NCI-H446 treated with DMSO at 0.1 percent for 48 hours (cell line): ENCODE data around the gene PRLR.
"Not testable (repeated sequence)": the region's sequence is repeated elsewhere in the genome, so short reads cannot be mapped to it uniquely, and the experiment has no call there.

ENCODE experiments used
- DNase-seq: peaks from one replicate; lab custom pipeline; 2025; lab: John Stamatoyannopoulos, UW

PRLR gene

DNA sequence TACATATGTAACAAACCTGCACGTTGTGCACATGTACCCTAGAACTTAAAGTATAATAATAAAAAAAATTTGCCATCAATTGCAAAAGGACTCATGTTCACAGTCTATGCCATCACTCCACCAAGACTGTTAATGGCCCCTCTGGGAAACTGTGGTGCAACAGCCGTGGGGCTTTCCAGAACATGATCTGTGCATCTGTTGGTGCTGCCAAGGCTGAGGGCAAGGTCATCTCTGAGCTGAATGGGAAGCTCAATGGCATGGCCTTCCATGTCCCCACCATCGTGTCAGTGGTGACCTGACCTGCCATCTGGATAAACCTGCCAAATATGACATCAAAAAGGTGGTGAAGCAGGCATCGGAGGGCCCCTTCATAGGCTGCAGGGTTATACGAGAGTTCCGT, 149.2 kb downstream of the PRLR start:
- no peak for DNase-seq

DNA sequence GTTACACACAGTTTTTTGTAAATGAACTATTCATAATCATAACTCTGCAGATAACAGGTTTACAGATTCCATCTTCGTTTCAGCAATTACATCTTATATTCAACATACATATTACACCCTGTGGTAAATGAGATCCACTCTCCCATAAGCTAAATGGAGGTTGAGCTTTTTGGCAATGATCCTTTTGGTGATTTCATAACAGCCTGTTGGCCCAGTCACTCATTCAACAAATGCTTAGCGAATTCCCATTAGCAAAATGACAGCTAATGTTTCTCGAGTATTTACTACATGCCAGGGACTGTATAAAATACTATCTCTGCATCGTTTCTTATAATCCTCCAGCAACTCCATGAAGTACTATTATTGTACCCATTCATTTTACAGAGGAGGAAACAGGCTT, 157.1 kb downstream of the PRLR start:
- peak; percentile 44 for DNase-seq

DNA sequence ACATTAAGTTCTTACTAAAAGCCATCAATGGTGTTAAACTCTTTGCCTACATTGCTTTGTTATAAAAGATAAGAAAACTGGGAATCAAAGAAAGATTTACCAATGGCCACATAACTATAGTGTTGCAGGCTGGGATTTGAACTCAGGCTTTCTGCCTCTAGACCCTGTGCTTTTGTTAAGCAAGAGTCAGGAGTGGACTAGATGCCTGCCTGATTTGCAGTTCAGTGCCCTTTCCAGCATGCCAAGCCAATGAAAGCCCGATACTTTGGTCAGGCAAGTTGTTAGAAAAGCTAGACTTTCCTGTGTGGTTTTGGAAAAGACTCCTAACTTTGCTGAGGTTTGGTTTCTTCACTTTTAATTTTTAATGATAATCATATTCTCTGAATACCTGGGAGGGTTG, 161.1 kb downstream of the PRLR start:
- DNase-seq, result no peak

DNA sequence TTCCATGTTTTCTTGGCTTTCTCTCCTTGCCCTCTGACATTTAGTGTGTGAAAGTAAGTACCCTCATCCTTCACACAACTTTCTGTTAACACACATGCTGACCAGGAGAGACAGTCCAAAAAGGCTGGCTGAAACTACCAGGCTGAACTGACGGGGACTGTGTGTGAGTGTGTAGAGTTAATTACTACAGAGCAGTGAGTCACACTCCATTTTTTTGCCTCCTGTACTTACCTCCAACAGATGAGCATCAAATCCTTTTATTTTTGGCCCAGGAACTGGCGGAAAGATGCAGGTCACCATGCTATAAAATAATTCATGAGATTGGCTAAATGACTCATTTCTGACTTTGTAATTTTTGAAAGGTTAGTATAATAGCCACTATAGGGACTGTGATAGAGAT, 162.3 kb downstream of the PRLR start:
- DNase-seq, result no peak

DNA sequence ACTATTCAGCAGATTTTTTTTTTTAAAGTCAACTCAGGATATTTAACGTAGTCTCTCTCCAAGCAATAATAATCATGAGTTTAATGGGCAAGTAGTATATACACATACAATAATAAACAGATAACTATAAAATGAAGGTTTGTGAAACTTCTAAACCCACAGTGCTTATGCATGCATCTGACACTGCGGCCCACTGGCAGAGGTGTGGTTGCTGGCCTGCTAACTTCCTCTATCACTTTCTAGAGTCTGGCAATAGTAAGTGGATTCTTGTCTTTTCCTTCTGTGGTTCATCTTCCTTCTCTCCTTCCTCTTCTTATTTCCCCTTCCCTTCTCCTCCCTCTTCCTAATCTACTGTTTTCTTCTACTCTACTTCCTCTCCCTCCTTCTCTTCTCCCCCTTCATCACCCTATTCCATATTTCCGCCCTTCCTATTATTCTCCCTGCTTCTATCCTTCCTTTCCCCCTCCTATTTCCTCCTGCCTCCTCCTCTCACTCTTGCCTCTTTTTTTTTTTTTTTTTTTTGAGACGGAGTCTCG, 164.0 kb downstream of the PRLR start:
- no peak for DNase-seq

DNA sequence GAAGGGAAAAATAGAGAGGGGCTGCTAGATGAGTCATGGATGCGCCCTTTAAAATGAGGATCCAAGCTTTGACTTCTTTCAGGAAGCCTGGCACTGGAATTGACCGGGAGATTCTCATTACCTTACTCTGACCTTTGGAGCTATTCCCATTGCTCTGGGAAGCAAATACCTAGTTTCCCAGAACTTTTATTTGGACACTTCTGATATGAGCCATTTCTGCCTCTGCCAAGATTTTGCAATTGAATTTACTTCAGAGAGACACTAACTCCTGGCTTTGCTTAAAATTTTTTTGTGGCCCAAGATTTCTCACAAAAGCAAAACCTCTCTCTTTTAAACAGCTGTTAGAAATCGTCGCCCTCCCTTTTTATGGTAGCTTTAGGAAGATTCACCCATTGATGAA, 166.9 kb downstream of the PRLR start:
- no peak for DNase-seq

DNA sequence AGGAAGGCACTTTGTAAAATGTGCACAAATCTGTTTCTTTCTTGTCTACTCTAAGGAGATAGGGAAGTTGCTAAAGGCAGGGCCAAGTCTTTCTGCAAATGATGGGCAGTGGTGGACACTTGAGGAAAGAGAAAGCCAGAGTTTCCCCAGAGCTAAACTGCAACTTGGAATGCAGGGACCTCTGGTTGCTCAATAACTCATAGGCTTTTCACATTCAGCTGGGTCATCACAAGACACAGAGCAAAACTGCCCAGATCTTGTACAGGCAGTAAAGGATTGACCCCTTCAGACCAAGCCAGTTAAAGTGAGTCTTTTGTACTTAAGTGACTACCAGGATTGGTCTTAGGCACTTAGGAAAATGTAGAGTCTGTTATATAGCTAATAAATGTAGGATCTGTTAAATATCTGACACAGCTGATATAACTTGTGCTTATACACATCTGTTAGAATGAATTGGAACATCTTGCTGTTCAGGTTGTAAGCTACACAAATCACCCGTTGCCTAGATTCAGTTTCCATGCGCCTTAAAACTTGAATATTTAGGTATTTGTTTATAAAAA, 169.0 kb downstream of the PRLR start:
- no peak for DNase-seq

DNA sequence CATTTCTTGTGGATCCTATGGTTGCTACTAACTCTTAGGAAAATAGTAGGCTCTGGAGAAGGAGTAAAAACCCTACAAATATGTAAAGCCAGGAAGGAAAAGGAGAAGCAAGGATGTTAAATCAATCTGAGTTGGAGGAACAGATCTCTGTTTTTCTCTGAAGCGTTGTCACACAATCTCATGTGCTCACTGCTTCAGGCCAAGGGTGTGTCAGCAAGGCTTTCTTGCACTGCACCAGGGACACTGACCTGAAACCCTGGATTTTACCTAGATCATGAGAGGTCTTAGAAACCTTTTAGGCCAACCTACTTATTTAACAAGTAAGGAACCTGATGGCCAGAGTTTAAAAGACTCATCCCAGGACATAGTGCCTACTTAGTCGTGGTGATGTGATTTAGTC, 170.1 kb downstream of the PRLR start:
- DNase-seq, result no peak

DNA sequence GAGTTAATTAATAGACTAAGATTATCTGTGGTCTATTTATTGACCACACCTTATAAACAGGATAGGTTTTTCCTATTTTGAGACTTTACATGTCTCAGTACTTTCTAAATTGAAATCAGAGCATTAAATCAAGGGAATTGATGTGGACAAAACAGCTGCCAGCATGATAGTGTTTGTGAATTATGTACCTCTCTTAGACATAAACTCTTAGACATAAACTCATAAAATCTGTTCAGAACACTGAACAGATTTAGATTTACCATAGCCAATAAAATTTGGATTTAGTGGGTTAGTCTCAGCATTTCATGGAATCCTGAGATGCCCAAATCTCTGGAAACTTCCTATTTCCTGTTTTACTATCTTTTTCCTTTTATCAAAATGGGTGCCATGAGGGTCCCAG, 171.0 kb downstream of the PRLR start:
- no peak for DNase-seq

DNA sequence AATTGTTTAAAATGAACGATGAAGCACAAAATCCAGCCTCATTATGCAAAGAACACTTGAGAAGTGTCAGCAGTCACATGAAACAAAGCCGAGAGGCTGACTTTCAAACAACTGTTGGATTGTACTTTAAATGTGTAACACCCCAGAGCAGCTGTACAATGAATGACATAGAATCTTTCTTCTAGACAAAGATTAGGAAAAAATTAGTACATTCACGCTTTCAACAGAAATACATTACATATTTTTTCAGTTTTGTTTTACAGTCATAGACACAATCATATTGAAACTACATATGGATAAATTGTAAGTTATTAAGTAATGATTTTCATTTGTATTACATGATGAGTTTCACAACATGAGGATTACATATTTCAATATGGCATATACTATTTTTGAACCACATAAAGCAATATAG, 171.9 kb downstream of the PRLR start:
- DNase-seq, result no peak

DNA sequence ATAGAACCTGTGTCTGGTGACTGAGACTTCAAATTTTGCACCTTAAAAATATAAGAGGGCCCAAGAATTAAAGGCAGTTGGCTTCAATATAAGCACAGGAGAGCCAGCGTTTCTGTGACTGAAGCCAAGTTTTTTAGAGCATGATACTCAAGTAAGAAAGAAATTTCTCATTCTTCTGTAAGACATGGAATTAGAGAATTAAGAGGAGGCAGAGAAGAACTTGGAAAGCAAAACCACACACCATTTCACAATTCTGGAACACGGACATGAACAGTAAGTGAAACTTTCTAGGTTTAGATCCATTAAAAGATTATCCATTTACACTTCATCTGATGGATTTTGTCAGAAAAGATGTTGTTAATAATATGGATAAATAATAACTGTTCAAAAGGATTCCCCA, 173.6 kb downstream of the PRLR start:
- DNase-seq, result no peak

DNA sequence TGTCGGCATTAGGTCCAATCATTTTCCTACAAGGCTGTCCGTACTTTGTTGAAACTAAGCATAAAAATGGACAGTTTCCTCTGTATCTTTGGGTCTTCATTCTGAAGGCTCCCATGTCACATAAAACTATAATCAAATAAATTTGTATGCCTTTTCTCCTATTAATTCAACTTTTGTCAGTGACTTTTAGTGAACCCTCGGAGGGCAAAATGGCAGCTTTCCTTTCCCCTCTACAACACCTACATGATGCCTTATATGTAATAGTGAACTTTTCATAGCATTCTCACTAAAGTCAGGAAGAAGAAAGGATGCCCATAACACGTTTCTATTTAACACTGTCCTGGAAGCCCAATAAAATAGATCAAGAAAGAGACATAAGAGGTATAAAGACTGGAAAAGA, 177.4 kb downstream of the PRLR start:
- no peak for DNase-seq

DNA sequence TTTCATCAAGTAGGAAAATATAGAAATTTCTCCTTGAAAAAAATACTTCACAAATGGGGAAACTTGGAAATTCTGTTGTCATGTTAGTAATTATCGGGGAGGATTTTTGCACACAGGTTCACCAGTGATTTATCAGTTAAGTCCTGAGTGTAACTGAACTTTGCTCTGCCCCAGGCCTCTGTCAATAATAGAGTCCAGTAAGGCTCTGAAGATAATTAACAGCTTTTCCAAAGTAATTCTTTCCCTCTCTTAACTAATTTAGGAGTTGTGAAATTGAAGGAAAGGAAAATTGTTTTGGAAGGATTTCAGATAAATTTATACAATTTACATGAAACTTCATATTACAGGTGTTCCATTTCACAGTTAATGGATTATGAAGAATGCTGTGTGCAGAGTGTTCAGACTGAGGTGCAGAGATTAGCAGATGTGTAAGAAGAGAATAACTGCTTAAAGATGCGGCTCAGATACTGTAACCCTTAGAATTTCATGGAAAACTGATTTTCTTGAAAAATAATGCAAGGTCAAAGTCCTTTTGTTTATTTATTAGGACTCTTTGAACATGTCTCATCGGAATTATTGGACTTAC, 179.7 kb downstream of the PRLR start:
- DNase-seq, result no peak

DNA sequence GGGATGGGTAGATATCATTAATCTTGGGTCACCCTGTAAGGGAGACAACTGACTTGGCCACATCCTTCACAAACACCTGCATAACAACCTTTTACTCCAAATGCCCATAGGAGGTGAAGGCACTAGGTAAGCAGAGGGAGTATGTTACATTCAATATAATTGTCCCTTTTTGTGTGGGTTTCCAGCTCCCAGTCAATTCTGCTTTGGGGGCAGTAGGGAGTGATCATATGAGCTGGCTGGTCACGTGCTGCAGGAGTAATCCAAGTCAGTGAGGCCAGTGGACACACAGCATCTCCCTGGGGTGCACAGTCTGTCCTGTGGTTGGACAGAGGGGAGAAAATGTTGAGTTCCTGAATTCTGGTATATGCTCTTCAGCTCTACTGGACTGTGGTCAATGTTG, 181.4 kb downstream of the PRLR start:
- DNase-seq, result no peak

DNA sequence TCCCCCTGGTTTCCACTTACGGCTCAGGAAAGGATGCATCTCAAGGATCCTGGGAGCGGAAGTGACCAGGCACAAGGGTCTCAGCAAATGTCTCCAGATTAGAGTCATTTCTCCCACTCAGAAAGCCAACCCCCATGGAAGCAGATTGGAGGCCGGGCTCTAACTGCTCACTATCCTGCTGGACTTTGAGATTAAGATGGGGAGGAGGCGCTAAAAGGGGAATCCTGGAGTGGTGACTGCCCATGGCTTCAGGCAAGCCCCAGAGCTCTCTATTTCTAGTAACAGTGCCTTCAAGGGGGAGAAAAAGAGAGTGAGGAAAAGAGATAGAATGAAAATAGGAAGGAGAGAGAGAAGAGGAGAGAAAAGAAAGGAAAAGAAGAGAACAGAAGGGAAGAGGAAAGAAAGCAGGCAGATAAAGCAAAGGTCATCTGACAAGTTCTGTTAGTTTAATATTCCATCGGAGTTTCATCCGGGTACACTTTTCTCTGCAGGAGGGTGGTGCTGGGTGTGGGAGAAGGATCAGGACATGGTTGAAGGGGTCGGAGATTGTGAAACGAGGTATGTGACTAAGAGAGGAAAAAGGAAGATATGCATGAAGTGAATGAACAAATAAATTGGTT, 182.4 kb downstream of the PRLR start, which contains the start of gene AGXT2:
AGXT2 (minus strand) TSS at position 165 of the 620 bp plus-strand sequence; CDS start at position 108, 57 bp downstream.
- no peak for DNase-seq

DNA sequence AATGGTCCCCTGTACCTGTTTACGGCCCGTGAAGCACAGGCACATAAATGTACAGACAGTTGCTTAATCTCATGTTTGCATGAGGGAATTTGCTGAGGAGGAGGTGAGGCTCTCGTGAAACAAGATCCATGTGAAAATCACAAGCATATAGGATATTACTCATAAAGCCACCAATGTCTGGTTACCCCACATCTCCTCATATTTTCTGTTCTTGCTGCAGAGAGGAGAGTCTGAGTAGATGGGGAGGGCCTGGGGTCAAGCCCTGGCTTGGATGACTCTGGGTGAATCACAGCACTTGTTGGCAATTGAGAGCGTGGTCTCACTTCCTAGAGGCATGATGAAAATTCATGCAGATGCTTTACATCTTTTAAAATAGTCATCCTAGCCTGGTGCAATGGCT, 183.5 kb downstream of the PRLR start:
- DNase-seq, result no peak

DNA sequence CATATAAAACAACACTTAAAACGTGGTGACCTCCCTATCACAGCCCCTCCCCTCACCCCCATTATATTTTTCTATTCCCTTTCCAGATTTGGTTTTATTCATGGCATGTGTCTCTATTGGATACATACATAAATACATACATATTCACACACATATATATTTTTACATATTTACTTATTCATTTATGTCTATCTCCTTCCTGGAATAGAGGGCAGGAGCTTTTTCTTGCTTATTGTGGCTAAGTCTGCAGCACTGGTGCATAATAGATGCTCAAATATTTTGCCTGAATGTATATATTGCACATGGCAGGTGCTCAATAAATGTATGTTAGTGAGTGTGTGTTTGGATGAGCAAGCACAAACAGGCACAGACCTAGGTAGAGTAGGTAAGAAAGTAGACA, 185.0 kb downstream of the PRLR start:
- no peak for DNase-seq

DNA sequence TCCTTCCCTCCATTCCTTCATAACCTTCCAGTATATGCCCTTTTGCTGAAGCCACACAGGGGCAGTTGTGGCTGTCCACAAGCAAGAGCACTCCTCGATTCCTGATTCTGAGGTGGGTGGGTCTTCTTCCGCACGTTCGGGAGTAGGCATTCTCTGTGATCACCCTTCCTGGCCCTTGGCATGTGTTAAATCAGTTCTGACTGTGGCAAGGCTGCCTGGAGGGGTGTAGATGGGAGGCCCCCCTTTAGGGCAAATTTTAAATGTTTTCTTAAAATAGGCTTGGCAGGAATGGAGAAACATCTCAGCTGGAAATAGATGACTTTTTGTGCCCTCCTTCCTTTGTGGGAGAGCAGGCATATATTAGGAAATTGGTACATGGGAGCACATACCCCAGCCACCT, 185.6 kb downstream of the PRLR start:
- DNase-seq, result no peak

DNA sequence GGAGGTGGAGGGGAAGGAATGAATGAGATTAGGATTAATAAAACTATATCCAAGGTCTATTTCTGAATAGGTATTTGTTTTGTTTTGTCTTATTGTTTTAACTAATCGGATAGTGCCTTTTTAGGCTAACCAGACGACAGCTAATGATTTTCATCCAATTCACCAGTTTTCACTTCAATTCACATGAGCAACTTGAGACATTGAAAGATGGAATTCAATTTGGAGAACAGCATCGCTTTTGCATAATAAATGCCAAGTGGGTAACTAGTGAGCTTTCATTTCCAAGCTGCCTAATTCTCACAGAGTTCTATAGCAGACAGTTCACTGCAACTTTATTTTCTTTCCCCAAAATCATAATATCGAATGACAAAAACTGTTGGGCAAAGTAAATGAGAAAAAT, 187.5 kb downstream of the PRLR start:
- DNase-seq, result no peak

DNA sequence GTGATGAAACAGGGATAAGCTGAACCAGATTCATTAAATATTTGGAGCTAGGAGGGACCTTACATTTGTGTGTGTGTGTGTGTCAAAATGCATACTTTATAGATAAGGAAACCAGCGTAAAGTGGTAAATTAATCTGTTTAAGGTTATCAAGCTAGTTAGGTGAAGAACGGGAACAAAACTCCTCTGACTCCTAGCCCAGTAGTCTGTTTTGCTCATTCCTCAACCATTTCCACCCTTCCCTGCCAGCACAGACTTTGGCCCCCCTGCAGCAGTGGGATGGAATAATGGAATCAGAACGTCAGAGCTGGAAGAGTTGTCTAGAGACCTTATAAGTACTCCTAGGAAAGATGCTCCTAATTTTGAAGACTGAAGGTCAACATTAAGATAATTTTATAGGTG, 189.0 kb downstream of the PRLR start:
- no peak for DNase-seq

DNA sequence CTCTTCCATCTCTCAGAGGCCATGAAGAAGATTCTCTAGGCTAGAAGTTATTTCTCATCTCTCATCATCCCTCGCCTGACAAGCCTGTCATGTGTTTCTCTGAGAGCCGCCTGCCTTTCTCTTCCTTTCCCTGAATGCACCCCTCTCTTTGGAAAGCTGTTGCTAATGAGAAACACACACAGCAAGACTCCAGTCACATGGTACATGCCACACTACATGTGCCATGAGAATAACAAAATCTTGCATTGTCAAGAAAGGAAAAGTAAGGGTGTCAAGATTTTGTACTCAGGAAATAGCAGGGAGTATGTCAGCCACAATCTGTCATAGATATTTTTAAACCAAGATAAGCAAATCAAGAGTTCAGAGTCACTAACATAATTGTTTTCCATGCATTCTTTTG, 191.4 kb downstream of the PRLR start:
- no peak for DNase-seq

DNA sequence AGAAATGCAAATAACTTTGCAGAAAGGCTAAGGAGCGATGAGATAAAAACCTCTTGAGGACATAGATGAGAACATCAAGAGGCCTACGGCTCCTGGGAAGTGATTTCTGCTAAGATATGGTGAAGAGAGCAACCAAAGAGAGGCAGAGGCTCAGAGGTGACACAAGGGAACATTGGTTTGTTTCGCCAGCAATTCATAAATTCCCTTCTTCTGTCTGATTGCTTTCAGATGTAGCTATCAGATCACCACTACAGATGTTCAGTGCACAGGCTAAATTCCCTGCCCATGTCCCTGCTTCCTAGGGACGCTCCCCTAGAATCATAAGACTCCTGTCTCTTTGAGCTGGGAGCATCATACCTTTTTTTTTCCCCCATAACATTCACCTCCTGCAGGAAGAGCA, 193.8 kb downstream of the PRLR start:
- no peak for DNase-seq

DNA sequence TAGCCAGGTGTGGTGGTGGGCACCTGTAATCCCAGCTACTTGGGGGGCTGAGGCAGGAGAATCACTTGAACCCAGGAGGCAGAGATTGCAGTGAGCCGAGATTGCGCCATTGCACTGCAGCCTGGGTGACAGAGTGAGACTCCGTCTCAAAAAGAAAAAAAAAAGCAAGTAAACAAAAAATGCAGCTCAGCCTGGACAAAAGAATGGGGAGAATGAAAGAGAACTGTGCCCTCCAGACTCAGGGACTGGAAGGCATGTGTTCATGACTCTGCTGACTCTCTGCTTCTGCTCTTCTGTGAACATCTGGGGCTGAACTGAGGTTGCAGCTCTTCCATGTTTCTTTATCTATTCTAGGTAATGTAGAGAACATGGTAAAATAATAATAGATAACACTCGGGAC, 194.4 kb downstream of the PRLR start:
- DNase-seq, result not testable (repeated sequence)

DNA sequence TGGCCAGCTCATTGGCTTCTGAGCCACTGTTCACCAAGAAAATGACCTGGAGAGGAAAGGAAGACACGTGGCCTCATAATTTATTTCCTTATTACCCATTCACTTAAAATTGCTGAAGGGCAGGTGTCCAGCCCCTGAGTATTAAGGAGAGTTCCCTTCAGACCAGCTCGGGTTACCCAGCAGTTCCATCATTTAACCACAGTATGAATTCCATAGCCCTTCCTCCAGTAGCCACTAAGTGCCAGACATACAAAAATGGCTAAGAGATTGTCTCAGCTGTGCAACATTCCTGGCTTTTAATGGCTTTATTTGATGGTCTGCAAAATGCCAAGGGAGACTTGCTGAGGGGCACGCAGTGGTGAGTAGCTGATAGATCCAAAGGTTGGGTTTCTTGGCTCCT, 195.0 kb downstream of the PRLR start:
- DNase-seq, result no peak
